Ramos (cell line): Measurements from ENCODE around the gene CCR5AS.

Experiments used
- in situ Hi-C: fragments of 300-500 bp; cut with MboI; formaldehyde crosslinking; loops from one replicate; pipeline ENCODE4 v1.14.3; 2022; ENCODE audit warnings: low sequenced_read_pairs; ENCODE audit not compliant: unreplicated experiment

The CCR5AS gene

DNA sequence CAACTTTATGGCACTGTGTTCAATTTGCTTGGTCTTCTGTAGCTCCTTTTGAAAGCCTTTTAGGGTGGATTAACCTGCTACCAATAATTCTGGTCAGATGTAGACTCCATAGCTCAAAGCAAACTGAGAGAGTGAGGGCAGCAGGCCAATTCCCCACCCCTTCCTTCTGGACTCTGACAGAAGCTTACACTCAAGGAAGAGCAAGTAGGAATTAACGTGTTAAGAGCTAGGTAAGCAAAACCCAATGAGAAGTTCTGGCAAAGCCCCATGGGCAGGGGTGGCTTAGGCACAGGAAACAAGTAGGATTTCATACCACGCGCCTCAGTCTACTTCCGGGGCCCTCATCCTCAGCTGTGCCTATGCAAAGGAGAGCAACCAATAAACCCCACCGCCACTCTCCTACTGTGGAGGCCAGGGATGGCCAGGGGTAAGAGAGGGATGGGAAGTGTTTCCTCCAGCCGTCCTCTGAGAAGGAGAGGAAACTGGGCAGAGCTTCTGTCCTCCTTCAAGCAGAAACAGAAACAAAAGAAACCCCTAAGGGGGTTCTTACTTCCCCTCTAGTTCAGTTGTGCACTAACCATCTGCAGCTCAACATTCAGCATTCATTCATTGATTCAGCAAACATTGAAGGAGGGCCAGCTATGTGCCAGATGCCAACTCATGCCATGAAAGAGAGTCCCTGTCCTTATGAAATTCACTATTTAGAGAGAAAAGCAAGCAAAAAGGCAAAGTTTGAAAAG, 23.5 kb downstream of the CCR5AS start:
- in situ Hi-C loops = no loop called here

DNA sequence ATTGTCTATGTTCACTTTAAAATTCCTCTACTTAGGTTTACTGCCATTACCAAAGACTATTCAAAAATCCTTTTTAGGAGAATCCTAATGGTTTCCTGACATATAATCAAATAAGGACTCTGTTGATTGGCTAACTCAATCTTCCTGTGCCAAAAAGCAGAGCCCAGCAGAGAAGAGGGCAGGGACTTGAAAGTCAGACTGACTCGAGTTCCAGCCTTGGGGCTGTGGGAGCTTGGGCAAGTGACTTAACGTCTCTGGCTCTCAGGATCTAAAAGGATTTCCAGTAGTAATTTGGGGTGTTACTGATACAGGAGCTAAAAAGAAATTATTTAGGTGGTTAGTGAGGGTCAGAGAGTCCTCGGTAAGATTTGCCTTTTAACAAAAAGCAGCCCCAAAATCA, 25.2 kb downstream of the CCR5AS start:
- in situ Hi-C loops = no loop called here

DNA sequence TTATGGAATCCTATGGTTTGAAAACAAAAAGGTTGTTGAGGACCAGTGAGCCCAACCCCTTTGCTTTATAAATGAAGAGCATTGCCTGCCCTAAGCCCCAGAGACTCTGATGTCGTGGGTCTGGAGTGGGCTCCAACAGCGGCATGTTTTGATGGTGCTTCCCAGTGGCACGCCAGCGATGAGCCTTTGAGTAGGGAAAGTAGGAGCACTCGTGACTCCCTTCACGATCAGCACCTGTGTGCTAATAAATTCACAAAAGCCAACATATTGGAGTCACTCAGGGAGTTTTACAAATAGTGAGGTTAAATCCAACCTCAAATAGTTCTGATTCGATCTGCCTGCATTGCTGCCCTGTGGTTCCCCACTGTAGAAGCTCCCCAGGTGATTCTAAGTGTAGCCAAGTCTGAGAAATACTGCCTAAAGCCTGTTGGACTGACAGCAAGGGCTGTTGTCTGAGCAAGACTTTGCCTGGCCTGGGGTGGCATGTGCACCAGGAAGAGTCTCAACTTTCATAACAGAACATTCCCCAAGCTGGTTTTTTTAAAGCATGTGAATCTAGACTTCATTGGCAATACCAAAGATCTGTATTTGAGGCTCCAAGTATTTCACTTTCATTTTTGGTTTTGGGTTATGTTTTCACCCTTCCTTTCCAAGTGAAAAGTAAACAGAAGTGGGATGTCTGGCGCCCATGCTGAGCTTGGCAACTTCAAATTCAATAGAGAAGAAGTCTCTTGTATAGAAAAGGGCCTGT, 26.2 kb downstream of the CCR5AS start:
- in situ Hi-C loops = no loop called here

DNA sequence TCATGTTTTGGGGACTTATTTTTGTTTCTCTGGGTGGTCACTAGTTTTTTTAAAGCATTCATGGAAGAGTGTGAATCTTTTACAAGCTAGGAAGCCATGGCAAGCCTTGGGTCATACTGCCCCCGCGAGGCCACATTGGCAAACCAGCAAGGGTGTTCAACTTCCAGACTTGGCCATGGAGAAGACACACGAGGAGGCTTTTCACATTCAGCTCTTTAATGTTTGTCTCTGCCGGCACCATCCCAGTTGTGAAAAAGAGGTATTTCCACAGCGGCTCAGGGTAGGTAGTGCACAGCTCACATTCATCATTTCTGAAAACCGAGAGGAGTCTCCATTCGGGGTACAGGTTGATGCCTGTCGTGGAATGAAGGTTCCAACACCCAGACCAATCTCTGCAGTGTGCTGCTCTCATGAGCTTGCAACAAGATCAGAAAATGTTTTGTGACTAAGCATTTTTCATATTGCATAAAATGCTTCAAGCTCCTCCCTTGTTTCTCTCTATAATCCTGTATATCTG, 28.4 kb downstream of the CCR5AS start:
- in situ Hi-C loops = loop anchor here (10.0 kb wide), 1 partner anchor 434 kb away; the partner anchor contains the start of gene CXCR6

DNA sequence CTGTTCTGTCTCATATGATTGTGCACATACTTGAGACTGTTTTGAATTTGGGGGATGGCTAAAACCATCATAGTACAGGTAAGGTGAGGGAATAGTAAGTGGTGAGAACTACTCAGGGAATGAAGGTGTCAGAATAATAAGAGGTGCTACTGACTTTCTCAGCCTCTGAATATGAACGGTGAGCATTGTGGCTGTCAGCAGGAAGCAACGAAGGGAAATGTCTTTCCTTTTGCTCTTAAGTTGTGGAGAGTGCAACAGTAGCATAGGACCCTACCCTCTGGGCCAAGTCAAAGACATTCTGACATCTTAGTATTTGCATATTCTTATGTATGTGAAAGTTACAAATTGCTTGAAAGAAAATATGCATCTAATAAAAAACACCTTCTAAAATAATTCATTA, 31.1 kb downstream of the CCR5AS start:
- in situ Hi-C loops = loop anchor here (10.0 kb wide), 1 partner anchor 431 kb away; the partner anchor contains the start of gene CXCR6

DNA sequence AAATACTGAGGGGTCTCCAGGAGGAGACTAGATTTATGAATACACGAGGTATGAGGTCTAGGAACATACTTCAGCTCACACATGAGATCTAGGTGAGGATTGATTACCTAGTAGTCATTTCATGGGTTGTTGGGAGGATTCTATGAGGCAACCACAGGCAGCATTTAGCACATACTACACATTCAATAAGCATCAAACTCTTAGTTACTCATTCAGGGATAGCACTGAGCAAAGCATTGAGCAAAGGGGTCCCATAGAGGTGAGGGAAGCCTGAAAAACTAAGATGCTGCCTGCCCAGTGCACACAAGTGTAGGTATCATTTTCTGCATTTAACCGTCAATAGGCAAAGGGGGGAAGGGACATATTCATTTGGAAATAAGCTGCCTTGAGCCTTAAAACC, 31.6 kb downstream of the CCR5AS start:
- in situ Hi-C loops = loop anchor here (10.0 kb wide), 1 partner anchor 430 kb away; the partner anchor contains the start of gene CXCR6

DNA sequence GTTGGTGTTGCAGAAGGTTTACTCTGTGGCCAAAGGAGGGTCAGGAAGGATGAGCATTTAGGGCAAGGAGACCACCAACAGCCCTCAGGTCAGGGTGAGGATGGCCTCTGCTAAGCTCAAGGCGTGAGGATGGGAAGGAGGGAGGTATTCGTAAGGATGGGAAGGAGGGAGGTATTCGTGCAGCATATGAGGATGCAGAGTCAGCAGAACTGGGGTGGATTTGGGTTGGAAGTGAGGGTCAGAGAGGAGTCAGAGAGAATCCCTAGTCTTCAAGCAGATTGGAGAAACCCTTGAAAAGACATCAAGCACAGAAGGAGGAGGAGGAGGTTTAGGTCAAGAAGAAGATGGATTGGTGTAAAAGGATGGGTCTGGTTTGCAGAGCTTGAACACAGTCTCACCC, 32.1 kb downstream of the CCR5AS start:
- in situ Hi-C loops = loop anchor here (10.0 kb wide), 1 partner anchor 430 kb away; the partner anchor contains the start of gene CXCR6

DNA sequence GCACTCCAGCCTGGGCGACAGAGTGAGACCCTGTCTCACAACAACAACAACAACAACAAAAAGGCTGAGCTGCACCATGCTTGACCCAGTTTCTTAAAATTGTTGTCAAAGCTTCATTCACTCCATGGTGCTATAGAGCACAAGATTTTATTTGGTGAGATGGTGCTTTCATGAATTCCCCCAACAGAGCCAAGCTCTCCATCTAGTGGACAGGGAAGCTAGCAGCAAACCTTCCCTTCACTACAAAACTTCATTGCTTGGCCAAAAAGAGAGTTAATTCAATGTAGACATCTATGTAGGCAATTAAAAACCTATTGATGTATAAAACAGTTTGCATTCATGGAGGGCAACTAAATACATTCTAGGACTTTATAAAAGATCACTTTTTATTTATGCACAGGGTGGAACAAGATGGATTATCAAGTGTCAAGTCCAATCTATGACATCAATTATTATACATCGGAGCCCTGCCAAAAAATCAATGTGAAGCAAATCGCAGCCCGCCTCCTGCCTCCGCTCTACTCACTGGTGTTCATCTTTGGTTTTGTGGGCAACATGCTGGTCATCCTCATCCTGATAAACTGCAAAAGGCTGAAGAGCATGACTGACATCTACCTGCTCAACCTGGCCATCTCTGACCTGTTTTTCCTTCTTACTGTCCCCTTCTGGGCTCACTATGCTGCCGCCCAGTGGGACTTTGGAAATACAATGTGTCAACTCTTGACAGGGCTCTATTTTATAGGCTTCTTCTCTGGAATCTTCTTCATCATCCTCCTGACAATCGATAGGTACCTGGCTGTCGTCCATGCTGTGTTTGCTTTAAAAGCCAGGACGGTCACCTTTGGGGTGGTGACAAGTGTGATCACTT, 34.1 kb downstream of the CCR5AS start:
- in situ Hi-C loops = loop anchor here (10.0 kb wide), 1 partner anchor 428 kb away; the partner anchor contains the start of gene CXCR6

DNA sequence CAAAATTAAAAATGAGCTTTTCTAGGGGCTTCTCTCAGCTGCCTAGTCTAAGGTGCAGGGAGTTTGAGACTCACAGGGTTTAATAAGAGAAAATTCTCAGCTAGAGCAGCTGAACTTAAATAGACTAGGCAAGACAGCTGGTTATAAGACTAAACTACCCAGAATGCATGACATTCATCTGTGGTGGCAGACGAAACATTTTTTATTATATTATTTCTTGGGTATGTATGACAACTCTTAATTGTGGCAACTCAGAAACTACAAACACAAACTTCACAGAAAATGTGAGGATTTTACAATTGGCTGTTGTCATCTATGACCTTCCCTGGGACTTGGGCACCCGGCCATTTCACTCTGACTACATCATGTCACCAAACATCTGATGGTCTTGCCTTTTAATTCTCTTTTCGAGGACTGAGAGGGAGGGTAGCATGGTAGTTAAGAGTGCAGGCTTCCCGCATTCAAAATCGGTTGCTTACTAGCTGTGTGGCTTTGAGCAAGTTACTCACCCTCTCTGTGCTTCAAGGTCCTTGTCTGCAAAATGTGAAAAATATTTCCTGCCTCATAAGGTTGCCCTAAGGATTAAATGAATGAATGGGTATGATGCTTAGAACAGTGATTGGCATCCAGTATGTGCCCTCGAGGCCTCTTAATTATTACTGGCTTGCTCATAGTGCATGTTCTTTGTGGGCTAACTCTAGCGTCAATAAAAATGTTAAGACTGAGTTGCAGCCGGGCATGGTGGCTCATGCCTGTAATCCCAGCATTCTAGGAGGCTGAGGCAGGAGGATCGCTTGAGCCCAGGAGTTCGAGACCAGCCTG, 35.1 kb downstream of the CCR5AS start:
- in situ Hi-C loops = loop anchor here (10.0 kb wide), 1 partner anchor 427 kb away; the partner anchor contains the start of gene CXCR6

DNA sequence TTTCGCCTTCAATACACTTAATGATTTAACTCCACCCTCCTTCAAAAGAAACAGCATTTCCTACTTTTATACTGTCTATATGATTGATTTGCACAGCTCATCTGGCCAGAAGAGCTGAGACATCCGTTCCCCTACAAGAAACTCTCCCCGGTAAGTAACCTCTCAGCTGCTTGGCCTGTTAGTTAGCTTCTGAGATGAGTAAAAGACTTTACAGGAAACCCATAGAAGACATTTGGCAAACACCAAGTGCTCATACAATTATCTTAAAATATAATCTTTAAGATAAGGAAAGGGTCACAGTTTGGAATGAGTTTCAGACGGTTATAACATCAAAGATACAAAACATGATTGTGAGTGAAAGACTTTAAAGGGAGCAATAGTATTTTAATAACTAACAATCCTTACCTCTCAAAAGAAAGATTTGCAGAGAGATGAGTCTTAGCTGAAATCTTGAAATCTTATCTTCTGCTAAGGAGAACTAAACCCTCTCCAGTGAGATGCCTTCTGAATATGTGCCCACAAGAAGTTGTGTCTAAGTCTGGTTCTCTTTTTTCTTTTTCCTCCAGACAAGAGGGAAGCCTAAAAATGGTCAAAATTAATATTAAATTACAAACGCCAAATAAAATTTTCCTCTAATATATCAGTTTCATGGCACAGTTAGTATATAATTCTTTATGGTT, 35.9 kb downstream of the CCR5AS start, which contains the start of gene CCR5:
Gene CCR5 (plus strand): TSS at position 108 of the 680 bp plus-strand sequence. CDS start 1,957 bp downstream, outside the sequence.
- in situ Hi-C loops = loop anchor here (10.0 kb wide), 1 partner anchor 426 kb away; the partner anchor contains the start of gene CXCR6

DNA sequence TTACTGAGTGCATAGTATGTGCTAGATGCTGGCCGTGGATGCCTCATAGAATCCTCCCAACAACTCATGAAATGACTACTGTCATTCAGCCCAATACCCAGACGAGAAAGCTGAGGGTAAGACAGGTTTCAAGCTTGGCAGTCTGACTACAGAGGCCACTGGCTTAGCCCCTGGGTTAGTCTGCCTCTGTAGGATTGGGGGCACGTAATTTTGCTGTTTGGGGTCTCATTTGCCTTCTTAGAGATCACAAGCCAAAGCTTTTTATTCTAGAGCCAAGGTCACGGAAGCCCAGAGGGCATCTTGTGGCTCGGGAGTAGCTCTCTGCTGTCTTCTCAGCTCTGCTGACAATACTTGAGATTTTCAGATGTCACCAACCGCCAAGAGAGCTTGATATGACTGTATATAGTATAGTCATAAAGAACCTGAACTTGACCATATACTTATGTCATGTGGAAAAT, 37.2 kb downstream of the CCR5AS start:
- in situ Hi-C loops = loop anchor here (10.0 kb wide), 1 partner anchor 425 kb away; the partner anchor contains the start of gene CXCR6

DNA sequence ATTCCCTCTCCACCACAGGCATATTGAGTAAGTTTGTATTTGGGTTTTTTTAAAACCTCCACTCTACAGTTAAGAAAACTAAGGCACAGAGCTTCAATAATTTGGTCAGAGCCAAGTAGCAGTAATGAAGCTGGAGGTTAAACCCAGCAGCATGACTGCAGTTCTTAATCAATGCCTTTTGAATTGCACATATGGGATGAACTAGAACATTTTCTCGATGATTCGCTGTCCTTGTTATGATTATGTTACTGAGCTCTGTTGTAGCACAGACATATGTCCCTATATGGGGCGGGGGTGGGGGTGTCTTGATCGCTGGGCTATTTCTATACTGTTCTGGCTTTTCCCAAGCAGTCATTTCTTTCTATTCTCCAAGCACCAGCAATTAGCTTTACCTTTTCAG, 37.7 kb downstream of the CCR5AS start:
- in situ Hi-C loops = no loop called here

DNA sequence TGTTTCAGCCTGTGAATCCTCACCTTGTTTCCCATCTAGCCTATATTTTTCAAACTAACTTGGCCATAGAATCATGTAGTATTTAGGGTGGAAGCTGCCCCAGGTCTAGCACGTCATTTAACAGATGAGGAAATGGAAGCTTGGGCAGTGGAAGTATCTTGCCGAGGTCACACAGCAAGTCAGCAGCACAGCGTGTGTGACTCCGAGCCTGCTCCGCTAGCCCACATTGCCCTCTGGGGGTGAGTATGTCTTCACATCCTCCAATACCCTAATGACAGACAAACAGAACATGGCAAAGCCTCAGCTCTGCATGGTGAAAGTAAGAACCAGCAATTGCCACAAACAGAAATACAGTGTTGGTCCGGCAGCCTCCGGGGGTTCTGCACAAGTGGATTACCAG, 38.3 kb downstream of the CCR5AS start:
- in situ Hi-C loops = no loop called here

DNA sequence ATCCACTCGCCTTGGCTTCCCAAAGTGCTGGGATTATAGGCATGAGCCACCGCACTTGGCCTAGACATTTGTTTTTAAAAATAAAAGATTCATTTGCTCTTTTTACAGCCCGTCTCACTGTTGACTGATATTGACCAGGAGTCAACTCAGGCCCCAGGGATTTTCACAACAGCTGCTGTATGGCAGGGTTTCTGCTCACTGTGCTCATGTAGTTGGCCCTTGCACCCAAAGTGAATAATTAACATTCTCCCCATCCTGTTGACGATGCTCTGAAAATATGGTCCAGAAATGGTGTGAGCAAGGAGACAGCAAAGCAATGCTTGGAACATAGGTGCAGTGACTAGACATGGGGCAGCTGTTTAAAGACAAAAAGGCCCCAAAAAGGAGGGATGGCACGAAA, 39.1 kb downstream of the CCR5AS start:
- in situ Hi-C loops = no loop called here

DNA sequence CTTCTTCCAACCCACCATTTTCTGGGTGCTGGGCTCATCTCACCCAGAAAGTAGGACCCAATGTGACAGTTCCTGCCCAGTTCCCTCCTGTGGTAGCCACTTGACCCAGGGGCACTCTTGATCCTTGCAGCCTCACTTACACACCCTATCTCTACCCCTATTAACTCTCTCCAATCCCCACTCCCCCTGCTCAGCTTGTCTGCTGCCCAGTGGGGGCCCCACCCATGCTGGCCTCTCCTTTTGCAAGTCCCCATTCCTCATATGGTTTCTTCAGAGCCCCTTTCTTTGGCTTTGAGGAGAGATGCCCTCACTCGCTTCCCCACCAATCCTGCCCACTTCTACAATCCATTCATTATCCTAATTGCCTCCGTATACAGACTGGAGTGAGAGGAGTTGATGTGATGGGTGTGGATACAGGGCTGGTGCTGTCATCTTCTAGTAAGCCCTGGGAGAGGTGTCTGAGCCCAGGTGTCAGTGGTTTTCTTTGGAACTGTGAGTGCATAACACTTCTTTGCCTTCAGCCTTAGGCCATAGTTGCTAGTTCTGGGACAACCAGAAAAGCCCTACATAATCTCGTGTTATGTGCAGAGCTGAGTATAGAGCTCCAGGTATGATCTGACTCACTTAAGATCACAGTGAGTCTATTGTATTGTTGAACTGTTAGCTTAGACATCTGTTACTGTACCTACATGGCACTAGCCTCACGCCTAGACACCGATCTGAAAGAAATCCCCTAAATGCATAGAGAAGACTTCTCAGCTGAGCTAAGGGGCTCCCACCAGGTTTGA, 40.9 kb downstream of the CCR5AS start:
- in situ Hi-C loops = no loop called here

DNA sequence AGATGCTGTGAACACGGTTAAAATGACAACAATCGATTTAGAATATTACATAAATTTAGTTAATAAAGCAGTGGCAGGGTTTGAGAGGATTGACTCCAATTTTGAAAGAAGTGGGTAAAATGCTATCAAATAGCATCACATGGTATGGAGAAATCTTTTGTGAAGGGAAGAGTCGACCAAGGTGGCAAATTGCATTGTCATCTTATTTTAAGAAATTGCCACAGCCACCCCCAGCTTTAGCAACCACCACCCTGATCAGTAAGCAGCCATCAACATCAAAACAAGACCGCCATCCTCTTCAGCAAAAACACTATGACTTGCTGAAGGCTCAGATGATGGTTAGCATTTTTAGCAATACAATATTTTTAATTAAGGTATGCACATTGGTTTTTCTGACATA, 41.8 kb downstream of the CCR5AS start:
- in situ Hi-C loops = no loop called here

DNA sequence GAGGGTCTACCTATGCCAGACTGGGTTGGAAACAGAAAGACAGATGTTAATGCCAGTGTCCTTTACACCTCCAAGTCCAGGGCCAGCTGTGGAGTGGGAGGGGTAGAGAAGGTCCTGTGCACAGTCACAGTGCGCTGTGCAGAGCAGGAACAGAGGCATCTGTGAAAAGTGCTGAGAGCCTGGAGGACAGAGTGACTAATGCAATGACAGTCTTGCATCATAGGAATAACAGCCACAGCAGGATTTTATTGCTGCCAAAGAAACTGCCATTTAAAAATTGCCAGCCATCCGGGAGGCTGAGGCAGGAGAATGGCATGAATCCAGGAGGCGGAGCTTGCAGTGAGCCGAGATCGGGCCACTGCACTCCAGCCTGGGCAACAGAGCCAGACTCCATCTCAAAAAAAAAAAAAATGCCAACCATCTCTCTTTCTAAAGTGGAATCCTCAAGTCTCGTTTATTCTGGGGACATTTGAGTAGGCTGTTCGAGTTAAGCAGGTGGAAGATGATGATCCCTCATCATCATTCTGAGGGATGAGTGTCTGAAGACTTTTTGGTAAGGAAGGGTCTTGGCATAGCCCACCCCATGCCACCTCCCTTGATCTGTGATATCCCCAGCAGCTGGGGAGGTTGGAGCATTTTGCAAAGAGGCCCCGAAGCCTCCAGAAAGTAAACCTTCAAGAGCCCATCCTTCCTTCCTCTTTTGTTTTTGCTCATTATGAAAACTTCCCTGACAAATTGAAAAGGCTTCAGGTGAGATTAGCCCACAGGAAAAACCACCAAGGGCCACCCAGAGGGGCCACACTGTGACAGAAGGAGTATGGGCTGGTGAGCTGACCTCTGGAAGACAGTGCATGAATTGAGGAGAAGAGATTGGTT, 45.2 kb downstream of the CCR5AS start:
- in situ Hi-C loops = no loop called here
